ENCODE results near the gene EXOC3L4. TPM values are rescaled to one million over a fixed set of nuclear protein-coding genes. Genes with fewer than 3 reads are reported as not detected.
A peak's percentile ranks its signal among the peaks of the same experiment; 100 is the strongest.

Gene EXOC3L4
- total RNA-seq, 6 experiments from 2014 or later = 34.2 to 87.1 (median 48.1) TPM

DNA sequence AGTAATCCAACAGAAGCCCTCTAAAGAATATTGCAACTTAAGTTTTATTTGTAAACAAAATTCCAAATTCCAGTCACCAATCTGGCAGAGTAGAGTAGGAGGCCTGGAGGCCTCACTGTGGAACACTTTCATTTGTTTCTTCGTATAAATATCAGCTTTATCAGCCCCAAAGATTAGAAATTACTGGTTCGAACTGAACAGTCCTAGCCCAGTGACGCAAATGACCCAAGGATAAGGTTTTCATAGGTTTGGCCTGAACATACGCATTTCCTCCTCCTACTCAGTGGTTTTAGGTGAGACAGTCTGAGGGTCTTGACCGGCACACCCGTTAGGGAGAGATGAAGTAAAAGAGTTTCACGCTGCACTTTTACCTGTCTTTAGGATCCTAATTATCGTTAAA lies 38.8 kb upstream of the EXOC3L4 start:
- peaks cover 0 to 49% (median 13%) of the 10 kb centered on the region in 4 donors for H3K4me1 ChIP-seq
- WGBS (ENCODE audit: insufficient coverage, low coverage, low lambda C conversion rate, missing lambda C conversion rate) = 24% methylated on average over 8 of the region's 8 CpGs
- peak overlapping the region; percentile 76 to 96 (median 82) for H3K4me3 ChIP-seq
- no peaks in the 10 kb centered on the region for H3K27me3 ChIP-seq
- TF ChIP-seq POLR2A (IDR thresholded peaks at IDR 0.05) = peak; percentile 24
- TF ChIP-seq, protein P1, sequence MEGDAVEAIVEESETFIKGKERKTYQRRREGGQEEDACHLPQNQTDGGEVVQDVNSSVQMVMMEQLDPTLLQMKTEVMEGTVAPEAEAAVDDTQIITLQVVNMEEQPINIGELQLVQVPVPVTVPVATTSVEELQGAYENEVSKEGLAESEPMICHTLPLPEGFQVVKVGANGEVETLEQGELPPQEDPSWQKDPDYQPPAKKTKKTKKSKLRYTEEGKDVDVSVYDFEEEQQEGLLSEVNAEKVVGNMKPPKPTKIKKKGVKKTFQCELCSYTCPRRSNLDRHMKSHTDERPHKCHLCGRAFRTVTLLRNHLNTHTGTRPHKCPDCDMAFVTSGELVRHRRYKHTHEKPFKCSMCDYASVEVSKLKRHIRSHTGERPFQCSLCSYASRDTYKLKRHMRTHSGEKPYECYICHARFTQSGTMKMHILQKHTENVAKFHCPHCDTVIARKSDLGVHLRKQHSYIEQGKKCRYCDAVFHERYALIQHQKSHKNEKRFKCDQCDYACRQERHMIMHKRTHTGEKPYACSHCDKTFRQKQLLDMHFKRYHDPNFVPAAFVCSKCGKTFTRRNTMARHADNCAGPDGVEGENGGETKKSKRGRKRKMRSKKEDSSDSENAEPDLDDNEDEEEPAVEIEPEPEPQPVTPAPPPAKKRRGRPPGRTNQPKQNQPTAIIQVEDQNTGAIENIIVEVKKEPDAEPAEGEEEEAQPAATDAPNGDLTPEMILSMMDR (IDR thresholded peaks at IDR 0.05) = no peak
- peak in 3 of 4 donors; percentile 1 to 21 (median 17) for ATAC-seq
- no peak for DNase-seq
- peak overlapping the region; percentile 57 to 90 (median 75) for H3K27ac ChIP-seq
- no peaks in the 10 kb centered on the region for H3K9me3 ChIP-seq
- no peaks in the 10 kb centered on the region for H3K36me3 ChIP-seq
- intact Hi-C loops (cut with DNase I) = no loop called here

DNA sequence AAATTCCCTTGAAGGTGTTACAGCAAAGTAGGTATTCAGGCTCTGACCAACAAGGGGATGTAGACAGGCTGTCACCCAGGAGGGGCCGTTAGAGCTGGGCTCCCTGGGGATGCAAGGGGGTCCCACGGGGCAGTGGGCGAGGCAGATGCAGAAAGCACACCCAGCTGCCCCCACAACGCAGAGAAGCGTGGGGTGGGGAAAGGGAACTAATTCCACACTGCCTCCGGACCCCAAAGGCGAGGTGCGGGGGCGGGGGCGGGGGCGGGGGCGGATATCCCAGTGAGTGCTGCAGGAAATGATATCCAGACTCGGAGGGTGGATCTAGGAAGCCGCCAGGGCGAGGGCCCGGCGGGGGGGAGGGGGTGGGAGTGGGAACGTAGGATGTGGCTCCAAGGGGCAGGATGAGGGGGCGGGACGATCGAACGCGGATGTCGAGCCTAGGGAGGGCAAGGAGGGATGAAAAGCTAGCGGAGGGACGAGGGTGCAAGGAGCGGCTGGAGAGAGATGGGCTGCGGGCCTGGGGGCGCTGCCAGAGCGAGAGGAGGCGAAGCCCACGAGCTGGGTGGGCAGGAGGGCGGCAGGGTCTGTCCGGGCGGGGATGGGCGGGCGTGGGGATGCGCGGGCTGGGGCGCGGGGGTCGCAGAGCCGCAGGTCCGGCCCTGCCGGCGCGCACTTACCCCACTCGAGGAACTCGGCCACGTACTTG lies 38.0 kb upstream of the EXOC3L4 start:
- peak; percentile 82 to 88 (median 83) for DNase-seq
- ATAC-seq = peak; percentile 32 to 59 (median 50)

DNA sequence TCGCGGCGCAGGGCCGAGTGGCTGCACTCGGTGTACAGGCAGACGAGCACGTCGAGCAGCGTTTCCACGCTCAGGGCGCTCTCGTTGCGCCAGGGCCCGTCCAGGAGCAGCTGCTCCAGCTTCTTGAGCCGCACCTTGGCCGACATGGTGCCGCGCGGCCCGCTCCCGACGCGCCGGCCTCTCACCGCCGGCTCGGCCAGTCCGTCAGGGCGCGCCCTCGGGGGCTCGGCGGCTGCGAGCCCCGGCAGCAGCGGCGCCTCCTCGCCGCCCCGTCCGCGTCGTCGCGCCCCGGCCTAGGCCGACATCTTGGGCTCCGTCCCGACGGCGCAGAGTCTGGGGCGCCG lies 37.5 kb upstream of the EXOC3L4 start:
- DNase-seq (peak in 2 of 3 donors; percentile 45 to 58), ATAC-seq (peak in 1 of 4 donors; percentile 6)
- H3K9me3 ChIP-seq = no peaks in the 10 kb centered on the region
- H3K27ac ChIP-seq = peak overlapping the region; percentile 75 to 90 (median 88)
- intact Hi-C loops (cut with DNase I) = no loop called here
- H3K36me3 ChIP-seq = no peaks in the 10 kb centered on the region
- TF ChIP-seq, protein P1 (IDR thresholded peaks at IDR 0.05) = no peak
- TF ChIP-seq POLR2A (IDR thresholded peaks at IDR 0.05) = peak; percentile 51
- peaks cover 0 to 38% (median 10%) of the 10 kb centered on the region in 4 donors for H3K4me1 ChIP-seq
- no CpG with 5 or more reads among the region's 53 CpGs for WGBS (ENCODE audit: insufficient coverage, low coverage, low lambda C conversion rate, missing lambda C conversion rate)
- H3K4me3 ChIP-seq = peak overlapping the region; percentile 76 to 96 (median 82)
- no peaks in the 10 kb centered on the region for H3K27me3 ChIP-seq

More for the DNA sequence above, 38.0 kb upstream of the EXOC3L4 start:
- Histone ChIP-seq H3K27me3 (no peaks in the 10 kb centered on the region), H3K36me3 (no peaks in the 10 kb centered on the region), H3K27ac (peak overlapping the region; percentile 75 to 90 (median 88)), H3K4me3 (peak overlapping the region; percentile 76 to 96 (median 82)), H3K9me3 (no peaks in the 10 kb centered on the region), H3K4me1 (peaks cover 0 to 44% (median 11%) of the 10 kb centered on the region in 4 donors)
- 1% methylated on average over 23 of the region's 50 CpGs for WGBS (ENCODE audit: insufficient coverage, low coverage, low lambda C conversion rate, missing lambda C conversion rate)
- TF ChIP-seq, protein P1 (IDR thresholded peaks at IDR 0.05) = peak in 1 of 4 donors; percentile 25
- no peak for TF ChIP-seq POLR2A (IDR thresholded peaks at IDR 0.05)
- intact Hi-C loops (cut with DNase I) = no loop called here

DNA sequence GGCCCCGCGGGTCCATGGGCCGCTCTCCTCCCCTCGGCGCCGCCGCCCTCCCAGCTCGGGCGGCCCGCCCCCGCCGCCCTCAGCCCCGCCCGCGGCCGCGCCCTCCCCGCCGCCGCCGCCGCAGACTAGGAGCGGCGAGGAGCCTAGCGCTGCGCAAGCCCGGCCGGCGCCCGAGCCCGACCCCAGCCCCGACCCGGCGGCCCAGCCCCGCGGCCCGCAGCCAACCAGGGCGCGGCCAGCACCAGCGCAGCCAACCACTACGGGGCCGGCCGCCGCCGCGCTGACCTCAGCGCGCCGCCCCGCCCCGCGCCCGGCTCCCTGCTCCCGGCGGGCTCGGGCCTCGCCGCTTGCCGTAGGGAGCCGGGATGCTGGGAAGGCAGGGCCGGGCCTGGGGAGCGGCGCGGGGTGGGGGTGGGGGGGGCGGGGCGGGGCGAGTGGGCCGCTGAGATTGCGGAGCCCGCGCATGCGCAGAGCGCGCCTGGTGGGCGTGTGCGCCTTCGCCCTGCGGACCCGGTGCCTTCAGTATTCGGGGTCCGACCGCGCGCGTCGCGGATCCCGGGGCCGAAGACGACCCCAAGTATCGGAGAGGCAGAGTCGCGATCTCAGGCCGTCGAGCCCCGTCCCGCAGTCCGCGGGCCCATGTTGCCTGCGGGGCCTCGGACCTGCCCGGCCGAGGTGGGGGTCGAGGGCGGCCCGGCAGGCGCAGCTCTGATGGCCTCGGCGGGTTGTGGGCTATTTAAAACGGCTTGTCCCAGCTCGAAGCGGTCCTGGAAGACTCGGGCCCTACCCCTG lies 37.0 kb upstream of the EXOC3L4 start, which contains the start of gene CDC42BPB:
Gene CDC42BPB (minus strand): TSS at position 178 of the 792 bp plus-strand sequence. CDS start 376 bp downstream, outside the sequence.
- H3K9me3 ChIP-seq = no peaks in the 10 kb centered on the region
- H3K4me3 ChIP-seq = peak within 1 kb of the TSS; percentile 82 to 96 (median 94)
- DNase-seq (peak; percentile 92 to 94 (median 94)), ATAC-seq (peak; percentile 74 to 87 (median 84))
- TF ChIP-seq, protein P1 (IDR thresholded peaks at IDR 0.05) = no peak
- peak; percentile 6 for TF ChIP-seq POLR2A (IDR thresholded peaks at IDR 0.05)
- no peaks in the 10 kb centered on the region for H3K36me3 ChIP-seq
- no peaks in the 10 kb centered on the region for H3K27me3 ChIP-seq
- H3K27ac ChIP-seq = peak within 1 kb of the TSS; percentile 75 to 90 (median 88)
- H3K4me1 ChIP-seq = peaks cover 0 to 33% (median 10%) of the 10 kb centered on the region in 4 donors
- 0% methylated on average over 1 of the region's 113 CpGs for WGBS (ENCODE audit: insufficient coverage, low coverage, low lambda C conversion rate, missing lambda C conversion rate)
- intact Hi-C loops (cut with DNase I) = no loop called here

Data from right lobe of liver (tissue), 6 donors.